IPS-15b (cell line): ENCODE data around the gene SMPDL3A.

Experiments
- H3K27me3 ChIP-seq: one replicate; pipeline ENCODE4 v1.6.1; 2013; ENCODE audit warnings: low read length; ENCODE audit not compliant: control insufficient read depth, insufficient read depth
- H3K36me3 ChIP-seq: one replicate; pipeline ENCODE4 v1.6.1; 2013; ENCODE audit warnings: low read length; ENCODE audit not compliant: control insufficient read depth, insufficient read depth
- H3K4me1 ChIP-seq: one replicate; pipeline ENCODE4 v1.6.1; 2013; ENCODE audit warnings: mild to moderate bottlenecking, low read length; ENCODE audit not compliant: control insufficient read depth, insufficient read depth
- H3K4me3 ChIP-seq: one replicate; pipeline ENCODE4 v1.5.1; 2013; ENCODE audit warnings: low read depth, low read length
- H3K9ac ChIP-seq: one replicate; pipeline ENCODE4 v1.6.1; 2013; ENCODE audit warnings: low read depth, mild to moderate bottlenecking, low read length
- H3K9me3 ChIP-seq: one replicate; pipeline ENCODE4 v1.6.1; 2013; ENCODE audit warnings: mild to moderate bottlenecking, low read length; ENCODE audit not compliant: control insufficient read depth, insufficient read depth

Gene SMPDL3A

DNA sequence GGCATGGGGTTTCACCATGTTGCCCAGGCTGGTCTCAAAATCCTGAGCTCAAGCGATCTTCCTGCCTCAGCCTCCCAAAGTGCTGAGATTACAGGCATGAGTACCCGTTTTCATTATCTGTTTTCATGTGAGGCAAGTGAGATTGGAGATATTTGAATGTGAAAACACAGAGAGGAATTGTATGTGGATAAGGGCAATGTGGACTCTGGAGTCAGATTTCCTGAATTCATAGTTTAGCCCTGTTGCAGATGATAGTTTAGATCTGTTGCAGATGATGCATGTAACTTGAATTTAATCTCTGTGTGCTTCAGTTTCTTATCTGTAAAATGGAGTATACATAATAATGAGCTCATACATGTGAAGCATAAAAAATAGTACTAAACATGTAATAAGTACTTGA is 3.7 kb downstream of the SMPDL3A start:
- Histone ChIP-seq H3K9ac (no peak overlapping the region), H3K4me3 (no peak overlapping the region), H3K9me3 (no peaks in the 10 kb centered on the region), H3K4me1 (peaks cover 9% of the 10 kb centered on the region), H3K36me3 (no peaks in the 10 kb centered on the region), H3K27me3 (peaks cover 17% of the 10 kb centered on the region)

DNA sequence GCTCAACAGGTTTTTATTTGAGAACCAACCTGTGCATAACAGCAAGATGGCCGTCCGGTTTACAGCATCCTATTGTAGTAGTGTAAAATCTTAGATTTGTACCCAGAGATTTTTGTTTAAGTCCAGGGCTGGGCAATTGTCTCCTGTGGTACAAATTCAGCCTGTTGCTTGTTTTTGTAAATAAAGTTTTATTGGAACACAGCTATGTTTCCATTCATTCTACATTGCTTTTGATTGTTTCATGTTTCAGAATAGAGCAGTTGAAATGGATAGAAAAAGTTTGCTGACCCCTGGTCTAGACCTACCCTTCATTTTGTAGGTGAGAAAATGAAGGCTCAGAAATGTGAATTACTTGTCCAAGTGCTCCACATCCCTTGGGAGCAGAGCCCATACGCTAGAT is 8.5 kb downstream of the SMPDL3A start:
- no peaks in the 10 kb centered on the region for H3K4me1 ChIP-seq
- H3K9ac ChIP-seq: no peak overlapping the region
- H3K4me3 ChIP-seq: no peak overlapping the region
- no peaks in the 10 kb centered on the region for H3K9me3 ChIP-seq
- no peaks in the 10 kb centered on the region for H3K36me3 ChIP-seq
- H3K27me3 ChIP-seq: no peaks in the 10 kb centered on the region

DNA sequence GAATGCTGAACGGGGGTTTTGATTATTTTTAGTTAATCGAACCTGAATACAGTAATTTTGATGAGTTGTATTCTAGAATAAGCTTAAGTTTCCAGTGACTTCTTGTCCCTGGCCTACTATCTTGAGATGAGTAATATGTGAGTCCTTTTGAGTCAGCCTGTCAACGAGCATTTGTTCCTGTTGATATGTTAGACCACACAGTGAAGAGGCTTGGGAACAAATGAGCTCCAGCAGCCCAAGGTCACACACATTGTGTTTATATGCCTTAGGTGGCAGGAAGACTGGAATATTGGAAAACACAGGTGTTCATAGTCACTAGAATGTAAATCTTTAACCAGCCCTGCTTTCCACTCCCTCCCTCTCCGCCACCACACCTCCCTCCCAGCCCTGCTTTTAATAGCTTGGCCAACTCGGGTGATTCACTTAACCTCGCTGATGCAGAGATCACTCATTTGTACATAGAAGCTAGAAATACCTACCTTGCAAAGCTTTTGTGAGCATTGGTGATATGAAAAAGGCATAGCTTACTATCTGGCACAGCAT is 9.1 kb downstream of the SMPDL3A start:
- Histone ChIP-seq H3K4me3 (no peak overlapping the region), H3K27me3 (no peaks in the 10 kb centered on the region), H3K4me1 (no peaks in the 10 kb centered on the region), H3K36me3 (no peaks in the 10 kb centered on the region), H3K9ac (no peak overlapping the region), H3K9me3 (no peaks in the 10 kb centered on the region)

DNA sequence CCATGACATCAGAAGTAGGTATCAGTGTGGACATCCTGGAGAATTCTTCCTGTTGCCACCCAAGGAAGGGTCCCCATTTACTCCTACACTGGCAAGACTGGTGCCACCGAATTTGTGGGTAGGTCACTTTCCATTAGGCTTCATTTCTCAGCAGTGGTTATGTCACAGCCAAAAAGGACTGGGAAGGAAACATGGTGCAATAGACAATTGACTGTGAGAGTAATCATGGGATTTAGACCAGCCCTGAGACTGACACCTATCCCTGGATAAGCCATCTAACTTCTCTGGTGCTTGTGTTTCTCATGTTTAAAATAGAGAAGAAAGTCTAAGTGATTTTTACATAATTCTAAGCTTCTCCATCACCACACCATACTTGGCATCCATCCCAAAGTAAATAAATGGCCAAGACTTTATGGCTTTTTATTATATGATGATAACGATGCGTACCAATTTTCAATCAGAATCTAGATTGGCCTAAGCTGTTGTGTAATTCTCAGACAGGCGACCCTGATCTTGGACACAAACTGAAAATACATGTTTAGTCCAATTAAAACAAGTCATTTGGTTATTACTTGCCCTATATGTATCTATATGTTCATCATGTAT is 10.2 kb downstream of the SMPDL3A start:
- Histone ChIP-seq H3K9ac (no peak overlapping the region), H3K27me3 (no peaks in the 10 kb centered on the region), H3K4me3 (no peak overlapping the region), H3K4me1 (no peaks in the 10 kb centered on the region), H3K36me3 (no peaks in the 10 kb centered on the region), H3K9me3 (no peaks in the 10 kb centered on the region)

DNA sequence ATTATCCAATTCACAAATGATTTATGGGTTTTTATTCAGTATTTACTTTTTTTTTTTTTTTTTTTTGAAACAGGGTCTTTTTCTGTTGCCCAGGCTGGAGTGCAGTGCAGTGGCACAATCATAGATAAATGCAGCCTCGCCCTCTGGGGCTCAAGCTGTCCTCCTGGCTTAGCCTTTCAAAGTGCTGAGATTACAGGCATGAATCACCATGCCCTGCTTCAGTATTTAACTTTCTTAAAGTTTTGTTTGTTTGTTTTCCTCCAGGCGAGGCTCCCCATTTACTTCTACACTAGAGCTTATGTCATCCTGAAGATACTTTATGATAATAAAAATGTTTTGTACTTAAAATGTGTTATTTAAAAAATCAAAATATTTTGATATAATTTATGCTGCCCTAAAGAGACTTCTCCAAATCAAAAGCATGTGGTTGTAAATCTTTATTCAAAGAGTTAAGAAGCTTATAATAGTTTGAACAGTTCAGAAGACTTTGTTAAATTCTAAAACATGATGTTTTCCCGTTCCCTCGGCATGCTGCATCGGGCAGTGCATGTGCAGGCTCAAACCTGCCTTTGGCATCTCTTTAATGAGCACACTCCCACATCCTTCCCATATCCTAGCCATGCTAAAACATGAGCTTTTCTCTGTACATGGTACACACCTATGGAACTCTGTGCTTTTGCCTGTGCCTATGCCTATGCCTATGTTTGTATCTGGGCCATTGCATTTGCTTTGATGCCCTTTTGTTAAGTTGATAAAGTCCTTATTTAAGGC is 11.0 kb downstream of the SMPDL3A start:
- Histone ChIP-seq H3K4me1 (no peaks in the 10 kb centered on the region), H3K36me3 (no peaks in the 10 kb centered on the region), H3K9ac (no peak overlapping the region), H3K27me3 (no peaks in the 10 kb centered on the region), H3K4me3 (no peak overlapping the region), H3K9me3 (no peaks in the 10 kb centered on the region)

DNA sequence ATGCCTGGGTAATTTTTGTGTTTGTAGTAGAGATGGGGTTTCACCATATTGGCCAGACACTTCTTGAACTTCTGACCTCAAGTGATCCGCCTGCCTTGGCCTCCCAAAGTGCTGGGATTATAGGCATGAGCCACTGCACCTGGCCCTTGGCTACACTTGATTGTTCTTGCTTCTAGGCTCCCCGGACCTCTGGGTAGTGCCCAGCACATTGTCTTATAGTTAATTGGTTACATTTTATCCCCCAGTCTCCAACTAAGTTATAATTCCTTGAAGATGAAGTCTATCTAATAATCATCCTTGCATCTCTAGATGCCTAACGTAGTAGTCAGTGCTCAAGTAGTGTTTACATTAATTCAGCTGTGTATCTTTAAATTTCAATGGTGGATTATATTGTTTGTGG is 11.8 kb downstream of the SMPDL3A start:
- H3K4me3 ChIP-seq: no peak overlapping the region
- no peaks in the 10 kb centered on the region for H3K9me3 ChIP-seq
- no peaks in the 10 kb centered on the region for H3K27me3 ChIP-seq
- H3K9ac ChIP-seq: no peak overlapping the region
- no peaks in the 10 kb centered on the region for H3K4me1 ChIP-seq
- H3K36me3 ChIP-seq: no peaks in the 10 kb centered on the region

DNA sequence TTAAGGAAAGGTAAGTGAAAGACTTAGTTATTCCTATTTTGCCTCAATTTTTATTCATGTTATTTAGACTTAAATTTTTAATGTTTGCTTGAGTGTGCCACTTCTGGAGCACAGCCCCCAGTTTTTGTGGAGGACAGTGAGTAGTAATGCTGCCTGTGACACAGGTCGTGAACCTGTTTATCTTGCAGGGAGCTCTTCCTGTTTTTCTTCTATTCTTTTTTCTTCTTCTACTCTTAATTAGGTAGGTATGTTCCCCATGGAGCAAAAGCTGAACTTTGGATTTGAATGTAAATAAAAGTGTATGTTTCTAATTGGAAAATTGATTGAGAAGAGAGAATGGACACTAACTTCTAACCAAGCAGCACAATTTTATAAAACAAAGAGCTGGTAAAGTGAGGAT is 12.3 kb downstream of the SMPDL3A start:
- H3K4me3 ChIP-seq: no peak overlapping the region
- no peaks in the 10 kb centered on the region for H3K4me1 ChIP-seq
- H3K27me3 ChIP-seq: no peaks in the 10 kb centered on the region
- H3K9ac ChIP-seq: no peak overlapping the region
- no peaks in the 10 kb centered on the region for H3K36me3 ChIP-seq
- H3K9me3 ChIP-seq: no peaks in the 10 kb centered on the region

DNA sequence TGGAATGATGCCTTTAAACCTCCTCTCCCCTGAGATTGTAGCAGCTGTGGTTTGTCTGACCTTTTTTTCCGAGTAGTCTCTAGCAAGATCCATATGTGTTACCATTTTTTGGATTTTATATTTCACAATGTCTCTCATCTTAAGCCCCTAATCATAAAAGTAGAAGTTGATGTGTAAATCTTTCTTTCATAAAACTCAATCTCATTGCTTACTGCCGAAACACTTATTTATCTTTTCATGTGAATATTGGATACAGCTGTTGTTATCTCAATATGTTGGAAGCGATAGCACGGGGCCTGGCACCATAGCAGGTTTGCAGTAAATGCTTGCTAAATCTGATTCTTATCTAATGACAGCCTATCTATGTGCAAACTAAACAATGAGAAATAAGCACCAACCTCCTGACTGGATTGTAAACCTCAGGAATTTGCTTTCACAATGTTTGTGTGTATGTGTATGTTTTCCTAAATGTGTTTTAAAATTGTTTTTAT is 14.2 kb downstream of the SMPDL3A start:
- H3K4me1 ChIP-seq: no peaks in the 10 kb centered on the region
- no peaks in the 10 kb centered on the region for H3K36me3 ChIP-seq
- no peak overlapping the region for H3K9ac ChIP-seq
- H3K27me3 ChIP-seq: no peaks in the 10 kb centered on the region
- H3K9me3 ChIP-seq: no peaks in the 10 kb centered on the region
- no peak overlapping the region for H3K4me3 ChIP-seq

DNA sequence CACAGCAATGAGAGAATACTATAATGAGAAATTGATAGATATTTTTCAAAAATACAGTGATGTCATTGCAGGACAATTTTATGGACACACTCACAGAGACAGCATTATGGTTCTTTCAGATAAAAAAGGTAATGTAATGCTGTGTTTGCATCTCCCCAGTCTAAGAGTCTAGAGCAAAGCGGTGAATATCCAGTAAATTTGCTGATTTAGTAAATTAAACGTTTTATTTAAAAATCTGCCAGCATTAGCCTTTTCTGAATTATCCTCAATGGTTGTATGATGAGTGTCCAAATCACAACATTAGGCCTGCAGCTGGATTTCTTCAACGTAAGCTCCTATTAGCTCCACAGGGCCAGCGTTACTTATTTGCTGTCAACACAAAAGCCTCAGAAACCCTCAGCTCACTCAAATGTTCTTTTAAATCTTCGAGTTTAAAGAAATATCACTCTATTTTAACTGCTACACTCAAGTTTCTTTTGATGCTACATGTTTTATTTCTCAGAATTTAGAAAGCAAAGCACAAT is 16.0 kb downstream of the SMPDL3A start:
- Histone ChIP-seq H3K9ac (no peak overlapping the region), H3K36me3 (no peaks in the 10 kb centered on the region), H3K4me3 (no peak overlapping the region), H3K27me3 (no peaks in the 10 kb centered on the region), H3K9me3 (no peaks in the 10 kb centered on the region), H3K4me1 (no peaks in the 10 kb centered on the region)

DNA sequence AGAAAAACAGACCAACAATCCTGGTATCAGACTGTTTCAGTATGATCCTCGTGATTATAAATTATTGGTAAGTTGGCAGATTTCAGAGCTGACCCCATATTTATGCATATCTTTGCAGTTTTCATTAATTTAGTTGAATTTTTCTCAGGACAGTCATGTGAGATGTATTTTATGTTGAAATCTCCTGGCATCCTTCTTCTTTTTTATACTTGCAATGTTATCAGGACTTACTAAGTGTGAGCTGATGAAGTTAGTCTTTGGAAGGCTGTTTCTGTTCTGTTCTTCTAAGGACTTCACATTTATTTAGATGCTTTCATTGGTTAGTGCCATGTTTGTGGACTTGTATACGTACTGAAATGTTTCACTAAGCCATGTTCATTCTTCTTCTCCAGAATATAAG is 17.2 kb downstream of the SMPDL3A start:
- Histone ChIP-seq H3K36me3 (no peaks in the 10 kb centered on the region), H3K9ac (no peak overlapping the region), H3K27me3 (no peaks in the 10 kb centered on the region), H3K9me3 (no peaks in the 10 kb centered on the region), H3K4me1 (no peaks in the 10 kb centered on the region), H3K4me3 (no peak overlapping the region)

DNA sequence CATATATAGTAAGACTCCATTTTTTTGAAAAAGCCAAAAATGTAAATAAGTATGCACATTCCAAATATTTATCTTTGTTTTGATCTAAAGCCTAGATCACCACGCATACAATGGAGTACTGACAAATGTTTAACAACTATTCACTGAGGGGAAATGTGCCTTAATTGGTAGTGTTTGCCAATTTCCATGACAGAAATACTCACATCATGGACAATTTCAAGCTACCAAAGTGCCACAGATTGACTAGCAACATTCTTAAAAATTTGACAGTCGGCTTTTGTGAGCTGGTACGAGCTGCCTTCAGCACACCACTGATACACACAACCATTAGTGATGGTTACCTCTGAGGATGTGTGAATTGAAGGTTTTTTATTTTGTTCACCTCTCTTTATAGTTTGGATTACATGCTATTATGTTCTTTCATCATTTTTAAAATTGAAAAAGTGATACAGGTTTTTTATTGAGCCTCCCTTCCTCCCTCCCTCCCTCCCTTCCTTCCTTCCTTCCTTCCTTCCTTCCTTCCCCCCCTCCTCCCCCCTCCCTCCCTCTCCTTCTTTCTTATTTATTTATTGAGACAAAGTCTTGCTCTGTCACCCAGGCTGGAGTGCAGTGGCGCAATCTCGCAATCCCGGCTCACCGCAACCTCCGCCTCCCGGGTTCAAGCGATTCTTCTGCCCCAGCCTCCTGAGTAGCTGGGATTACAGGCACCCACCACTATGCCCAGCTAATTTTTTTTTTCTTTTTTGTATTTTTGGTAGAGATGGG is 19.2 kb downstream of the SMPDL3A start:
- H3K27me3 ChIP-seq: no peaks in the 10 kb centered on the region
- no peaks in the 10 kb centered on the region for H3K4me1 ChIP-seq
- H3K9ac ChIP-seq: no peak overlapping the region
- no peaks in the 10 kb centered on the region for H3K36me3 ChIP-seq
- no peaks in the 10 kb centered on the region for H3K9me3 ChIP-seq
- H3K4me3 ChIP-seq: no peak overlapping the region
